Panc1 (cell line): Measurements from ENCODE around the gene SPIN2B.

Source experiments
- POLR2AphosphoS5 ChIP-seq: IDR thresholded peaks from 2 replicates; pipeline ENCODE4 v1.6.1; 2012; ENCODE audit warnings: mild to moderate bottlenecking, low read depth, low read length, moderate library complexity
- SIN3A ChIP-seq: IDR thresholded peaks from 2 replicates; pipeline ENCODE4 v1.6.1; 2012; ENCODE audit warnings: low read depth, mild to moderate bottlenecking, low read length, moderate library complexity, borderline replicate concordance; ENCODE audit not compliant: insufficient read depth
- TCF7L2 ChIP-seq: IDR thresholded peaks from 2 replicates; pipeline ENCODE4 v1.6.1; 2011; ENCODE audit warnings: mild to moderate bottlenecking, low read depth, low read length, inconsistent platforms
- TF ChIP-seq, protein P1 (sequence below): fragments of 450-650 bp; IDR thresholded peaks from 2 replicates; pipeline ENCODE4 v1.5.1; 2017; ENCODE audit warnings: mild to moderate bottlenecking
- TF ChIP-seq, protein P2 (sequence below), 2 experiments: IDR thresholded peaks; 2 replicates each; pipeline ENCODE4 v1.6.1; 2011 to 2012; ENCODE audit warnings: low read depth in 2 of 2, control low read depth in 1 of 2, low read length in 1 of 2, mild to moderate bottlenecking in 1 of 2, moderate library complexity in 1 of 2; ENCODE audit not compliant: insufficient read depth in 1 of 2

DNA sequence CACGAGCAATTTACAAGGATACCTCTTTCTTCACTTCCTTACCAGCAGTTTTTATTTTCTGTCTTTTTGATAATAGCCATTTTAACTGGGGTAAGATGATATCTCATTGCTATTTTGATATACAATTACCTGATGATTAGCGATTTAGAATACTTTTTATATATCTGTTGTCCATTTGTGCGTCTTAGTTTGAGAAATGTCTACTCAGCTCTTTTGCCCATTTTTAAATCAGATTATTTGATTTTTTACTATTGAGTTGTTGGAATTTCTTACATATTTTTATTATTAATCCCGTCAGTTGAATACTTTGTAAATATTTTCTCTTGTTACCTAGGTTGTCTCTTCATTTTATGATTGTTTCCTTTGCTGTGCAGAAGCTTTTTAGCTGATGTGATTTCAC, 17.3 kb upstream of the SPIN2B start:
- TF ChIP-seq, protein P1, sequence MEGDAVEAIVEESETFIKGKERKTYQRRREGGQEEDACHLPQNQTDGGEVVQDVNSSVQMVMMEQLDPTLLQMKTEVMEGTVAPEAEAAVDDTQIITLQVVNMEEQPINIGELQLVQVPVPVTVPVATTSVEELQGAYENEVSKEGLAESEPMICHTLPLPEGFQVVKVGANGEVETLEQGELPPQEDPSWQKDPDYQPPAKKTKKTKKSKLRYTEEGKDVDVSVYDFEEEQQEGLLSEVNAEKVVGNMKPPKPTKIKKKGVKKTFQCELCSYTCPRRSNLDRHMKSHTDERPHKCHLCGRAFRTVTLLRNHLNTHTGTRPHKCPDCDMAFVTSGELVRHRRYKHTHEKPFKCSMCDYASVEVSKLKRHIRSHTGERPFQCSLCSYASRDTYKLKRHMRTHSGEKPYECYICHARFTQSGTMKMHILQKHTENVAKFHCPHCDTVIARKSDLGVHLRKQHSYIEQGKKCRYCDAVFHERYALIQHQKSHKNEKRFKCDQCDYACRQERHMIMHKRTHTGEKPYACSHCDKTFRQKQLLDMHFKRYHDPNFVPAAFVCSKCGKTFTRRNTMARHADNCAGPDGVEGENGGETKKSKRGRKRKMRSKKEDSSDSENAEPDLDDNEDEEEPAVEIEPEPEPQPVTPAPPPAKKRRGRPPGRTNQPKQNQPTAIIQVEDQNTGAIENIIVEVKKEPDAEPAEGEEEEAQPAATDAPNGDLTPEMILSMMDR, result no peak
- no peak for TF ChIP-seq POLR2AphosphoS5
- TF ChIP-seq SIN3A, result no peak
- TF ChIP-seq, protein P2, sequence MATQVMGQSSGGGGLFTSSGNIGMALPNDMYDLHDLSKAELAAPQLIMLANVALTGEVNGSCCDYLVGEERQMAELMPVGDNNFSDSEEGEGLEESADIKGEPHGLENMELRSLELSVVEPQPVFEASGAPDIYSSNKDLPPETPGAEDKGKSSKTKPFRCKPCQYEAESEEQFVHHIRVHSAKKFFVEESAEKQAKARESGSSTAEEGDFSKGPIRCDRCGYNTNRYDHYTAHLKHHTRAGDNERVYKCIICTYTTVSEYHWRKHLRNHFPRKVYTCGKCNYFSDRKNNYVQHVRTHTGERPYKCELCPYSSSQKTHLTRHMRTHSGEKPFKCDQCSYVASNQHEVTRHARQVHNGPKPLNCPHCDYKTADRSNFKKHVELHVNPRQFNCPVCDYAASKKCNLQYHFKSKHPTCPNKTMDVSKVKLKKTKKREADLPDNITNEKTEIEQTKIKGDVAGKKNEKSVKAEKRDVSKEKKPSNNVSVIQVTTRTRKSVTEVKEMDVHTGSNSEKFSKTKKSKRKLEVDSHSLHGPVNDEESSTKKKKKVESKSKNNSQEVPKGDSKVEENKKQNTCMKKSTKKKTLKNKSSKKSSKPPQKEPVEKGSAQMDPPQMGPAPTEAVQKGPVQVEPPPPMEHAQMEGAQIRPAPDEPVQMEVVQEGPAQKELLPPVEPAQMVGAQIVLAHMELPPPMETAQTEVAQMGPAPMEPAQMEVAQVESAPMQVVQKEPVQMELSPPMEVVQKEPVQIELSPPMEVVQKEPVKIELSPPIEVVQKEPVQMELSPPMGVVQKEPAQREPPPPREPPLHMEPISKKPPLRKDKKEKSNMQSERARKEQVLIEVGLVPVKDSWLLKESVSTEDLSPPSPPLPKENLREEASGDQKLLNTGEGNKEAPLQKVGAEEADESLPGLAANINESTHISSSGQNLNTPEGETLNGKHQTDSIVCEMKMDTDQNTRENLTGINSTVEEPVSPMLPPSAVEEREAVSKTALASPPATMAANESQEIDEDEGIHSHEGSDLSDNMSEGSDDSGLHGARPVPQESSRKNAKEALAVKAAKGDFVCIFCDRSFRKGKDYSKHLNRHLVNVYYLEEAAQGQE (IDR thresholded peaks at IDR 0.05; ENCODE audit: insufficient read depth in 1 of 2, low read depth in 2 of 2, low read length in 1 of 2), result no peak
- no peak for TF ChIP-seq TCF7L2
